A673 (cell line): Measurements from ENCODE around the gene ZC3HAV1L. TPM values are rescaled to one million over a fixed set of nuclear protein-coding genes. Genes with fewer than 3 reads are reported as not detected.

Source experiments
- BruUV-seq: library from RNA; stranded (reverse); fragments of 400-500 nt; replicated peaks from 2 replicates; lab custom pipeline; 2021; lab: Mats Ljungman, UMichigan
- CTCF ChIA-PET: fragments of 300-600 bp; sonication (Branson Sonifier 250); formaldehyde crosslinking; loops from one replicate; lab custom pipeline; 2022; ENCODE audit warnings: antibody characterized with exemption; lab: Charles Lee
- POLR2A ChIA-PET: fragments of 300-600 bp; sonication (Branson Sonifier 250); formaldehyde crosslinking; loops from one replicate; lab custom pipeline; 2022; ENCODE audit warnings: antibody characterized with exemption; ENCODE audit not compliant: low non-redundant PET; lab: Charles Lee
- DNase-seq: peaks from one replicate; pipeline ENCODE4 v3.0.0-alpha.2; 2015; ENCODE audit warnings: low spot score
- H3K27ac ChIP-seq: fragments of 200-600 bp; sonication (generic); 2 replicates; pipeline ENCODE4 v1.5.1; 2016; ENCODE audit warnings: mixed run types, low read depth, mild to moderate bottlenecking, mixed read lengths, antibody characterized with exemption, low read length; ENCODE audit not compliant: poor library complexity, severe bottlenecking
- H3K27me3 ChIP-seq: fragments of 200-600 bp; sonication (generic); replicated peaks from 2 replicates; pipeline ENCODE4 v1.6.1; 2017; ENCODE audit warnings: mixed run types, low read depth, mild to moderate bottlenecking, mixed read lengths, antibody characterized with exemption, low read length; ENCODE audit not compliant: insufficient read depth, poor library complexity
- H3K36me3 ChIP-seq: fragments of 200-600 bp; sonication (generic); 2 replicates; pipeline ENCODE4 v1.6.1; 2016; ENCODE audit warnings: mixed run types, mild to moderate bottlenecking, mixed read lengths, antibody characterized with exemption, low read length; ENCODE audit not compliant: insufficient read depth, poor library complexity, severe bottlenecking
- H3K4me1 ChIP-seq: fragments of 200-600 bp; sonication (generic); 2 replicates; pipeline ENCODE4 v1.6.1; 2017; ENCODE audit warnings: mixed run types, mild to moderate bottlenecking, mixed read lengths, antibody characterized with exemption, low read length; ENCODE audit not compliant: insufficient read depth, poor library complexity, severe bottlenecking
- H3K4me3 ChIP-seq: fragments of 200-600 bp; sonication (generic); 2 replicates; pipeline ENCODE4 v1.5.1; 2016; ENCODE audit warnings: low read depth, mixed run types, mild to moderate bottlenecking, mixed read lengths, low read length; ENCODE audit not compliant: poor library complexity, severe bottlenecking
- H3K9me3 ChIP-seq: fragments of 200-600 bp; sonication (generic); 2 replicates; pipeline ENCODE4 v1.6.1; 2016; ENCODE audit warnings: mixed run types, low read depth, mild to moderate bottlenecking, mixed read lengths, antibody characterized with exemption, low read length; ENCODE audit not compliant: poor library complexity, severe bottlenecking
- CTCF ChIP-seq: fragments of 300-800, 200-600 bp; sonication (generic); conservative IDR thresholded peaks from 2 replicates; pipeline ENCODE4 v1.5.1; 2017; ENCODE audit warnings: low read depth, mild to moderate bottlenecking, antibody characterized with exemption, low read length, moderate library complexity, mixed read lengths
- EZH2 ChIP-seq: fragments of 200-600 bp; sonication (generic); IDR thresholded peaks from 2 replicates; pipeline ENCODE4 v1.6.1; 2017; ENCODE audit warnings: borderline replicate concordance, low read depth, mild to moderate bottlenecking, mixed read lengths, antibody characterized with exemption, low read length; ENCODE audit not compliant: poor library complexity, severe bottlenecking
- intact Hi-C: fragments of 100-400 bp; cut with micrococcal nuclease; formaldehyde crosslinking; loops from one replicate; pipeline ENCODE4 v1.10.0; 2022; ENCODE audit not compliant: unreplicated experiment
- total RNA-seq: library from RNA; stranded (reverse); gene quantifications from 2 replicates; pipeline ENCODE4 v1.2.3, GENCODE V29; 2021

Gene ZC3HAV1L
- total RNA-seq, 1 experiment from 2014 or later, result 36.5 TPM

GRCh38 chr7:139080905-139081304, 45.1 kb upstream of the ZC3HAV1L start:
- BruUV-seq, result no TSS peak
- Histone ChIP-seq H3K27ac (no peak overlapping the region), H3K4me1 (no peaks in the 10 kb centered on the region), H3K9me3 (no peaks in the 10 kb centered on the region), H3K36me3 (peaks cover 2% of the 10 kb centered on the region), H3K27me3 (no peaks in the 10 kb centered on the region), H3K4me3 (no peak overlapping the region)
- POLR2A ChIA-PET, result no interaction called here
- CTCF ChIA-PET, result interaction anchor here (1.5 kb wide), 1 partner anchor 64 kb away, joined by 3 read pairs; no protein-coding TSS in a partner anchor
- intact Hi-C loops, result no loop called here
- DNase-seq, result no peak
- TF ChIP-seq EZH2 (no peak), CTCF (no peak)

DNA sequence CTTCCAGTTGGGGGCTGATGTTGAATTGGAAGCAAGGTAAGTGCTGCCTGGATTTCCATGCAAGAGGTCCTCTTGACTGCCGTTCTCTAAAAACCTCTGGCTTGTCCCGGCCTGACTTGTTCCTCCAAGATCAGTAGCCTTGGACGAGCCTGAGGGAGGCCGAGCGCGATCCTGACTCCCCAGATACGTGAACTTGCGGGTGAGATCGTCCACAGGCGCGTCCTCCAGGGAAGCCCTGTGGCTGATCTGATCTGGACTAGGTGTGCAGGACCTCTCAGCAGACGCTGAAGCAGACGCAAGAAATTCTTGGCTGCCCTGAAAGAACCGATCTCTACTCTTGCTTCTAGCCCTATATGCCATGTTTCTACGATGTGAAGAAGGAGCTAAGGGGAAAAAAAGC, 44.0 kb upstream of the ZC3HAV1L start:
- Histone ChIP-seq H3K9me3 (no peaks in the 10 kb centered on the region), H3K36me3 (peaks cover 2% of the 10 kb centered on the region), H3K27ac (no peak overlapping the region), H3K27me3 (no peaks in the 10 kb centered on the region), H3K4me3 (no peak overlapping the region), H3K4me1 (peaks cover under 1% of the 10 kb centered on the region)
- intact Hi-C loops, result no loop called here
- DNase-seq, result no peak
- ChIA-PET POLR2A (interaction anchor here (0.6 kb wide), 1 partner anchor 239 kb away, joined by 3 read pairs; no protein-coding TSS in a partner anchor), CTCF (interaction anchor here (1.5 kb wide), 1 partner anchor 63 kb away, joined by 3 read pairs; no protein-coding TSS in a partner anchor)
- no TSS peak for BruUV-seq
- no peak for TF ChIP-seq CTCF
- TF ChIP-seq EZH2, result no peak

DNA sequence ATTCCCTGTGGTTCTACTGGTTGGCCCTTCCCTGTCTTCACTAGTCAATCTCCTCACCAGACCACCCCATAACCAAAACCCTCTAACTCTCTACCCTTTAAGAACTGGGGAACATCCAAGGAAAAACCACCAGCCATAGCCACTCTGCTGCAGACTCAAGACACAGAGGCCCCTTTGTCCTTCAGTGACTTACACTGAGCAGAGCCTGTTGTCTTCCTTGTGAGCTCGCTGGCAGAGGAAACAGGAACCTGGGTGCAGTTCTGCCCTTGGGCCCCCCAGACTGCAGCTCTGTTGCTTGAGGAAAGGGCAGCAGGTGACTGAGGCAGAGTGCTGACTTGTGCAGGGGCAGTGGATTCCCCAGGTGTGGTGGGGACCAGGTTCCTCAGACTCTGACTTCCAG, 43.1 kb upstream of the ZC3HAV1L start:
- CTCF ChIA-PET, result no interaction called here
- no peak for DNase-seq

More for the DNA sequence above, 43.1 kb upstream of the ZC3HAV1L start:
- POLR2A ChIA-PET, result no interaction called here
- Histone ChIP-seq H3K27me3 (no peaks in the 10 kb centered on the region), H3K9me3 (no peaks in the 10 kb centered on the region), H3K27ac (no peak overlapping the region), H3K4me3 (no peak overlapping the region), H3K4me1 (peaks cover 3% of the 10 kb centered on the region), H3K36me3 (peaks cover 2% of the 10 kb centered on the region)
- no peak for TF ChIP-seq CTCF
- TF ChIP-seq EZH2, result no peak
- intact Hi-C loops, result no loop called here
- no TSS peak for BruUV-seq
